Measurements from ENCODE around the gene TKT. TPM values are rescaled to one million over a fixed set of nuclear protein-coding genes. Genes with fewer than 3 reads are reported as not detected.

TKT gene
- total RNA-seq, 4 donors from 2014 or later = 130 to 171 (median 145) TPM

DNA sequence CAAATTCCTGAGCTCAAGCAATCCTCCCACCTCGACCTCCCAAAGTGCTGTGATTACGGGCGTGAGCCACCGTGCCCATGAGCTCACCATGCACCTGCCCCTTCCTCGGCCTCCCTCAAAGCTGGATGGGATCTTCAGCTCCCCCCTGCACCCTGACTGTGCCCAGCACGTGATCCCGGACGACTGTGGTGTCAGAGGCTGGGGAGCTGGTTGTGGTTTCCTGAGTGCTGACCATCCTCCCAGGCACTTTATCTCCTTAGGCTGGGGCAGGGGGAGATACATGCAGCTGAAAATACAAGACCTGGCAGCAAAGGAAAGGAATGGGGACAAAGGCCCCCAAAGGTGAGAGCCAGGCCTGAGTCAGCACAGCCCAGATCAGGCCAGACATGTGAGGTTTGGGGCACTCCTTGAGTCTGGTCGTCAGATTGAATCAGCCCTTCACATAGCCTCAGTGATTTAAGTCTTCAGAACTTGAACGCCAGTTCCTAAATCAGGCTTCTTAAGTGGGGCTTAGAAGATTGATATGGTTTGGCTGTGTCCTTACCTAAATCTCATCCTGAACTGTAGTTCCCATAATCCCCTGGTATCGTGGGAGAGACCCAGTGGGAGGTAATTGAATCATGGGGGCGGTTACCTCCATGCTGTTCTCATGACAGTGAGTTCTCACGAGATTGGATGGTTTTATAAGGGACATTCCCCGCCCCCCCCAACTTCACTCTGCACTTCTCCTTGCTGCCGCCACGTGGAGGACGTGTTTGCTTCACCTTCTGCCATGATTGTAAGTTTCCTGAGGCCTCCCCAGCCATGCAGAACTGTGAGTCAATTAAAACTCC is 59.0 kb downstream of the TKT start:
- Histone ChIP-seq H3K9me3 (no peaks in the 10 kb centered on the region), H3K27me3 (no peaks in the 10 kb centered on the region), H3K27ac (peak overlapping the region in 1 of 4 donors; percentile 10), H3K36me3 (peaks cover 0 to 15% (median 0%) of the 10 kb centered on the region in 3 donors), H3K4me1 (peaks cover 0 to 11% (median 4%) of the 10 kb centered on the region in 4 donors), H3K4me3 (no peak overlapping the region)
- TF ChIP-seq, protein P1, sequence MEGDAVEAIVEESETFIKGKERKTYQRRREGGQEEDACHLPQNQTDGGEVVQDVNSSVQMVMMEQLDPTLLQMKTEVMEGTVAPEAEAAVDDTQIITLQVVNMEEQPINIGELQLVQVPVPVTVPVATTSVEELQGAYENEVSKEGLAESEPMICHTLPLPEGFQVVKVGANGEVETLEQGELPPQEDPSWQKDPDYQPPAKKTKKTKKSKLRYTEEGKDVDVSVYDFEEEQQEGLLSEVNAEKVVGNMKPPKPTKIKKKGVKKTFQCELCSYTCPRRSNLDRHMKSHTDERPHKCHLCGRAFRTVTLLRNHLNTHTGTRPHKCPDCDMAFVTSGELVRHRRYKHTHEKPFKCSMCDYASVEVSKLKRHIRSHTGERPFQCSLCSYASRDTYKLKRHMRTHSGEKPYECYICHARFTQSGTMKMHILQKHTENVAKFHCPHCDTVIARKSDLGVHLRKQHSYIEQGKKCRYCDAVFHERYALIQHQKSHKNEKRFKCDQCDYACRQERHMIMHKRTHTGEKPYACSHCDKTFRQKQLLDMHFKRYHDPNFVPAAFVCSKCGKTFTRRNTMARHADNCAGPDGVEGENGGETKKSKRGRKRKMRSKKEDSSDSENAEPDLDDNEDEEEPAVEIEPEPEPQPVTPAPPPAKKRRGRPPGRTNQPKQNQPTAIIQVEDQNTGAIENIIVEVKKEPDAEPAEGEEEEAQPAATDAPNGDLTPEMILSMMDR (IDR thresholded peaks at IDR 0.05) = peak in 4 of 6 experiments; percentile 3 to 30 (median 18)
- TF ChIP-seq POLR2A (IDR thresholded peaks at IDR 0.05) = no peak
- DNase-seq = peak in 2 of 3 donors; percentile 82 to 86

DNA sequence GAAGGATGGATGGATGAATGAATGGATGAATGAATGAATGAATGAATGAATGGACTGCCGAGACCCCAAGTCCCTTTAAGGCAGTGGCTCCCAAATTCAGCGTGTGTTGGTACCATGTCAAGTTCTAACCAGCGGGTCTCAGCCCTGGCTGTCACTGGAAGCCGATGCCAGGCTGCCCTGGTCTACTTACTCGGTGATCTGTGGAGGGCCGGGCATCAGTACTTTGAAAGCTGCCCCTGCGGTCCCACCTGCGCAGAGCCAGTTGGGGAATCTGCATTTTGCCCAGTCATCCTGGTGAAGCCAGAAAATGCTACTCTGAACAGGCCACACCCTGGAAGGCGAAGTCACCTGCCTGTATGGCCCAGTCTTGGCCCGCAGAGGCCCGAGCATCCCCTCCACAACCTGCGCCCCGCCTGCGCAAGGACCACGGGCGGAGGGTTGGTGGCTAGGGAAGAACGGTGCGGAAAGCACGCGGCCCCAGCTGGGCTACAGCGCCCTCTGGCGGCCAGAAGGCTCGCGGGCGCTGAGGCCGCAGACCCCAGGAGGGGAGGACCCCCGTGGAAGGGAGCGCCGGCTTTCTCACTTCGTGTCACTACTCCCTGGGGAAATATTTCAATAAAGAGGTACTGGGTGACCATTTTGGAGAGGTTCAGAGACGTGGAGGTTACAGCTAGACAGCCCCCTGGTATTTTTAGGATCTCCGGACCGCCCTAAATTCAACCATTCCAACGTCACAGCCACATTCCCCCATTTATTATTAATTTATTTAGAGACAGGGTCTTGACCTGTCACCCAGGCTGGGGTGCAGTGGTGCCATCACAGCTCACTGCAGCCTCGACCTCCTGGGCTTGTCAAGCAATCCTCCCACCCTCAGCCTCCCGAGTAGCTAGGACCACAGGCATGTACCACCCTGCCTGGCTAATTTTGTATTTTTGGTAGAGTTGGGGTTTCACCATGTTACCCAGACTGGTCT is 59.9 kb downstream of the TKT start:
- peaks cover 0 to 23% (median 0%) of the 10 kb centered on the region in 3 donors for H3K36me3 ChIP-seq
- TF ChIP-seq, protein P1 (IDR thresholded peaks at IDR 0.05) = peak; percentile 88 to 99 (median 96)
- no peak for TF ChIP-seq POLR2A (IDR thresholded peaks at IDR 0.05)
- peaks cover 0 to 11% (median 4%) of the 10 kb centered on the region in 4 donors for H3K4me1 ChIP-seq
- no peaks in the 10 kb centered on the region for H3K9me3 ChIP-seq
- H3K4me3 ChIP-seq = peak overlapping the region in 1 of 4 donors; percentile 1
- peak; percentile 45 to 74 (median 71) for DNase-seq
- H3K27me3 ChIP-seq = no peaks in the 10 kb centered on the region
- peak overlapping the region in 1 of 4 donors; percentile 10 for H3K27ac ChIP-seq

DNA sequence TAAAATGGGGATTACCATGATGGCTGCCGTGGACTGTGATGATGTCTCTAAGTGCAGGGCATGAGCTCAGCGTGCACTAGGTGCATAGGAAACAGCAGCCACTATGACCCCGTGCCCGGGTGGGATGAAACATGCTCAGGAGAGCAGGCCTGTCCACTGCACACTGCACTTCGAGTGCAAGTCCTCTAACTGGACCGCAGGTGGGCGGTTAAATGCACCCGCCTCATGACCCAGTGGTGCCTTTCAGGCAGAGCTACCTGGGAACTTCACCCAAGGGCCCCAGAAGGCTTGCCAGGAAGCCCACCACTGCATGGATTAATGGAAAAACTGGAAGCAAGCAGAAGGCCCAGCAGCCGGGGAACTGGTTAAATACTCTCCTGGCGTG is 60.8 kb downstream of the TKT start:
- TF ChIP-seq, protein P1 (IDR thresholded peaks at IDR 0.05) = no peak
- no peak for TF ChIP-seq POLR2A (IDR thresholded peaks at IDR 0.05)
- no peaks in the 10 kb centered on the region for H3K9me3 ChIP-seq
- peaks cover 0 to 11% (median 4%) of the 10 kb centered on the region in 4 donors for H3K4me1 ChIP-seq
- no peak overlapping the region for H3K4me3 ChIP-seq
- no peak for DNase-seq
- no peak overlapping the region for H3K27ac ChIP-seq
- H3K27me3 ChIP-seq = no peaks in the 10 kb centered on the region
- H3K36me3 ChIP-seq = peaks cover 0 to 31% (median 1%) of the 10 kb centered on the region in 3 donors

DNA sequence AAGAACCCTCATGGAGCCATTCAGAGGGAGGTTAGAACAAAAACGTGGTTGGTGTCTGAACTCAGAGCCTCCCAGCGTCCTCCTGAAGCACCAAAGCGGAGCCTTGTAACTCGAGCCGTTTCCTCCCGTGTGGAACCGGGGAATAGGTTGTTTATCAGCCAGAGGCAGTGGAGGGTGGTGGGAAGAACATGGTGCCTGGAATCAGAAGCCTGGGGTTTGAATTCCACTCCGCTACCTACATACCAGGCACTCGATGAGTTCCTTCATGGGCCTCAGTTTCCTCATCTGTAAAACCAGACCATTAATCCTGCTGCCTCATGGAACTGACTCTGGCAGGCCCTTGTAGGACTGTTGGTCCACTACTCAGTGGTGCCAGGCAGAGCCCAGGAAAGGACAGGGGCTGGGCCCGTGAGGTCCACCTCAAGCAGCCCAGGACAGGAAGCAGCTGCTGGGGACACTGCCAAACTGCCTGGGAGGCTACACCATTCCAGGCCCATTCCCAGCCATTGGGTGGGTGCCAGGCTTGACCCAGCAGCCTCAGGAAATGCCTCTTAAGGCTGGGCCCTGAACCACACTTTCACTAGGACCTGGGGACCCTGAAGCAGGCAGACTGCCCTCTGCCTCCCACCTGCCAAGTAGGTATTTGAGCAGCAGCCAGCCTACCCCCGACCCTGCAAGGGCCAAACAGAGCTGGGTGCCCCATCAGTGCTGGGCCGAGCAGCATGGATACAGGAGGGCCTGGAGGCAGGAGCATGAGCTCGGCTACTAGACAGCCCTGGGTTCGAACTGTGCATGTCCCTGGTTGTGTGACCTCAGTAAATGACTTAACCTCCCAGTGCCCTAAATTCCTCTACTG is 61.4 kb downstream of the TKT start:
- H3K27me3 ChIP-seq = no peaks in the 10 kb centered on the region
- peaks cover 0 to 11% (median 4%) of the 10 kb centered on the region in 4 donors for H3K4me1 ChIP-seq
- no peak for DNase-seq
- H3K9me3 ChIP-seq = no peaks in the 10 kb centered on the region
- H3K4me3 ChIP-seq = no peak overlapping the region
- TF ChIP-seq, protein P1 (IDR thresholded peaks at IDR 0.05) = no peak
- no peak for TF ChIP-seq POLR2A (IDR thresholded peaks at IDR 0.05)
- peak overlapping the region in 1 of 4 donors; percentile 10 for H3K27ac ChIP-seq
- peaks cover 0 to 37% (median 4%) of the 10 kb centered on the region in 3 donors for H3K36me3 ChIP-seq

All from Peyer's patch (tissue), 4 donors.